HG03432 (cell line): ENCODE measurements around the gene KLC4.

ENCODE experiments used
- ATAC-seq: cut with Tn5 transposase; IDR thresholded peaks from one replicate; pipeline ENCODE4 v1.9.1; 2021; ENCODE audit warnings: mild to moderate bottlenecking, moderate library complexity; ENCODE audit not compliant: unreplicated experiment

Gene KLC4

GRCh38 chr6:43120944-43121913, 61.8 kb downstream of the KLC4 start:
- ATAC-seq: no peak

GRCh38 chr6:43122146-43122545, 62.7 kb downstream of the KLC4 start:
- no peak for ATAC-seq

DNA sequence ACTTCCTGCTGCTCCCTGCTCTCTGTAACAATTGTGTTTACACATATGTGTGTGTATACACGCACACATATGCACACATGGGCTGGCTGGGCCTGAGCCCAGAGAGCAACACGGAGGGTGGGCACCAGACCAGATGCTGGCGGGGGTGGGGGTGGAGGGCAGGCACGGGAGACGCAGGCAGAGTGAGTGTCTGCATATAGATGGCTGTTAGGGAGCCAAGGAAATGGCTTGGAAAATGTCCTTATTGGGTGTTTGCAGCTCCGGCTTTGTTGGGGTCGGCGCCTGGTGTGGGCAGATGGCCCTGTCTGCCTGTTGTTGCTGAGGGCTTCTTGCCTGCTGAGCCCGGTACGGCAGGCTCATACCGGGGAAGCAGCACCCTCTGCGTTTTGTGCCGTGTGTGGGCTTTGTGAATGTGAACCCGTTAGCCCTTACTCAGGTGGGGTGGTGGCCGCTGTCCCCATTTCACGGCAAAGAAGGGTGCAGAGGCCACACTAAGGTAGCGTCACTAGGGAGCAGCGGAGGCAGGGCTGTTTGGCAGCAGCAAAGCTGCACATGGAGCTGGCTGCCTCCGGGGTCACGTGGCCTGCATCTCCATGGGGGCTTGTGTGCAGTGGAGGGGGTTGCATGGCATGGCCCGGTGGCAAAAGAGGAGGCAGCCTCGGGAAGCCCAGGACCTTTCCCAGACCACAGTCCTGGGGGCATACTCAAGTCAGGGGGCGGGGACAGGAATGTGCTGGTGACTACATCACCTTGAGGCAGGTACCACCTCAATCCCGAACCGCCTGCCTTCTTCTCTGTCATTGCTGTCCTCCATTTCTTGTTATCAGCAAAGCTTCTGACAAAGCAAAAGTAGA, 64.3 kb downstream of the KLC4 start:
- no peak for ATAC-seq

GRCh38 chr6:43124481-43124880, 65.0 kb downstream of the KLC4 start:
- no peak for ATAC-seq
